Measurements from ENCODE around the gene OR5H15.
"Not testable (repeated sequence)": the region's sequence is repeated elsewhere in the genome, so short reads cannot be mapped to it uniquely, and the experiment has no call there.

The OR5H15 gene

GRCh38 chr3:98166396-98166795 lies at the start of gene OR5H15:
OR5H15 (plus strand) TSS chr3:98166696; CDS start chr3:98168700, 2,004 bp downstream.
- no peak for DNase-seq (ENCODE audit: low read depth)

- DNase-seq (ENCODE audit: low read depth), result no peak
These were observed 36.1 kb upstream of the OR5H15 start, which contains the start of gene OR5H1 for GRCh38 chr3:98130421-98130820. OR5H1 (plus strand) TSS chr3:98130721; CDS start chr3:98132698, 1,977 bp downstream.

DNA sequence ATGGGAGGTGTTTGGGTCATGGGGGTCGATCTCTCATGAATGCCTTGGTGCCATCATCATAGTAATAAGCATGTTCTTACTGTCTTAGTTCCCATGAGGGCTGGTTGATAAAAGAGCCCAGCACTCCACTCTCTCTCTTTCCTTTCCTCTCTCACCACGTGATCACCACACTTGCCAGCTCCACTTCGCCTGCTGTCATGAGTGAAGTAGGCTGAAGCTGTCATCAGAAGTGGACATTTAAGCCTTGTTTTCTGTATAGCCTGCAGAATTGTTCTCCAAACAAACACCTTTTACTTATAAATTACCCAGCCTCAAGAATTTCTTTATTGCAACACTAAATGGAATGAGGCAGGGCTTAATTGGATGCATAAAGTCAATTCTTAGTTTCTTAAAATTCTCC lies 29.9 kb upstream of the OR5H15 start:
- DNase-seq (ENCODE audit: low read depth), result no peak

- not testable (repeated sequence) for DNase-seq (ENCODE audit: low read depth)
These were observed 28.5 kb upstream of the OR5H15 start for GRCh38 chr3:98137826-98138557.

DNA sequence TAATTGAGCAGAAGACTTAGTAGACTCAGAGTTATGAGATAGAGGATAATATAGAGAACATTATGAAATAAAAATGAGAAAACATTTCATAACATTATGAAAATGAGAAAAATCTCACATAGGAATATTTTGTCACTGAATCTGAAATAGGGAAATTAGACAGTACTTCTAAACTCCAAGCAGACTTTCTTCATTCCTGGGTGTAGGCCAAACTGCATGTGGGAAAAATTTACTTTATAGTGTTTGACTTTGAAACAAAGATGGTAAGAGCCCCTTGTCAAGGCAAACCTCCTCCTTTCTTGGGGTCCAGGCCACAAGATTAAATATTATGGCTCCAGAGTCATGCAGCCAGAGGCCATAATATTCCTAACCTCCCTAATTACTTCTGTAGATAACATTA lies 26.0 kb upstream of the OR5H15 start:
- DNase-seq (ENCODE audit: low read depth), result no peak

DNA sequence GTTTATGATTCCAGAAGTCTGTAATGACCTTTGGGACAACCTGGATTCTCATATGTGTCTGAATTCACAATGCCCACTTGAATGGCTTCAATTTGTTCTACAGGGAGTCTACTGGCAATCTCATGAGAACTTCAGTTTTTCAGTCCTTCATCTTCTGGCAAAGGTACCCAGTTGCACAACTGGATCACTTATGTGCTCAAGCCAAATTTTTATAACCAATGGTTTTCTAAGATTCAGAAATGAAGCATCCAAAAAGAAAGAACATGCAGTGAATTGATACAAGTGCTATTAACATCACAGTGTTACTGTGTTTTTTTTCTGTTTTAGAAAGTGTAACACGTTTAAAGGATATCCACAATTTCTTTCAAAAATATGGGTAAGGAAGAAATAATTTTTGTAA lies 19.3 kb upstream of the OR5H15 start, which contains the start of gene OR5H14:
Gene OR5H14, plus strand, starts transcription at position 301 of the 400 bp plus-strand sequence. CDS start 1,907 bp downstream, outside the sequence.
- no peak for DNase-seq (ENCODE audit: low read depth)

DNA sequence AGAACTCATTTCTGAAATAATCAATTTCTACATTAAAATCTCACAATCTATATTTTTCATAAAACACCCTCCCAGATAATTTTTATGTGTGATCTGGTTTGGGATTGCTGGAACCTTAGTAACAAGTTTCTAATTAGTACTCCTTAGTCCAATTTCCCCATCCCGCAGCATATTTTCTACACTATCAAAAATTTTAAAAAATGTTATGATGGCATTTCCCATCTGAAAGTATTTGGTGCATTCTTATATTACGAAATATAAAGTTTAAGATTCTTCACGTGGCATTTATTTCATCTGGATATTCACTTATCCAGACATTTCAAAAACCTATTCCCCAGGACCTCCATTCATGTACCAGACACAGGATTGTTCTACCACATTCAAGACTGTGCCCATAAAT lies 17.7 kb upstream of the OR5H15 start:
- no peak for DNase-seq (ENCODE audit: low read depth)

DNA sequence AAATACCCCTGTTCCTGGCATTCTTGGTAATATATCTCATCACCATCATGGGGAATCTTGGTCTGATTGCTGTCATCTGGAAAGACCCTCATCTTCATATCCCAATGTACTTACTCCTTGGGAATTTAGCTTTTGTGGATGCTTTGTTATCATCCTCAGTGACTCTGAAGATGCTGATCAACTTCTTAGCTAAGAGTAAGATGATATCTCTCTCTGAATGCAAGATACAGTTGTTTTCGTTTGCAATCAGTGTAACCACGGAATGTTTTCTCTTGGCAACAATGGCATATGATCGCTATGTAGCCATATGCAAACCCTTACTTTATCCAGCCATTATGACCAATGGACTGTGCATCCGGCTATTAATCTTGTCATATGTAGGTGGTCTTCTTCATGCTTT lies 17.0 kb upstream of the OR5H15 start:
- DNase-seq (ENCODE audit: low read depth), result not testable (repeated sequence)

DNA sequence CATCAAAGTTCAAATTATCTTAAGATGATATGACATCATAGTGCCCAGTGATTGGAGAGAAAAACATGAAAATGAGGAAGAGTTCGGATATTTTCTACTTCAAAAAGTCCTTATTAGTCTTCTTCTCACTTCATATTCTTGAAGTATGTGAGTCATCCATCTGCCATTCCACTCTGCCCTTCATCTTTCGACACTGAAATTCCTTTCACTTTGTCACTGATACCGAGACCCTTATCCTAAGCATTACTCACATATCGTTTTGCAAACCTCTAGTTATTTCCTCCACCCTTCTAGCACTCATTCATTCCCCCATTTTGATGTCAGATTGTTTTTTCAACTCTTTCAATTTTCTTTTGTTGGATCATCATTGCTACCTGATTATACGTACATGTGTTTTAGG lies 15.3 kb upstream of the OR5H15 start:
- peak; percentile 1 for DNase-seq (ENCODE audit: low read depth)

GRCh38 chr3:98171071-98171470 lies 4.6 kb downstream of the OR5H15 start:
- DNase-seq (ENCODE audit: low read depth), result no peak

DNA sequence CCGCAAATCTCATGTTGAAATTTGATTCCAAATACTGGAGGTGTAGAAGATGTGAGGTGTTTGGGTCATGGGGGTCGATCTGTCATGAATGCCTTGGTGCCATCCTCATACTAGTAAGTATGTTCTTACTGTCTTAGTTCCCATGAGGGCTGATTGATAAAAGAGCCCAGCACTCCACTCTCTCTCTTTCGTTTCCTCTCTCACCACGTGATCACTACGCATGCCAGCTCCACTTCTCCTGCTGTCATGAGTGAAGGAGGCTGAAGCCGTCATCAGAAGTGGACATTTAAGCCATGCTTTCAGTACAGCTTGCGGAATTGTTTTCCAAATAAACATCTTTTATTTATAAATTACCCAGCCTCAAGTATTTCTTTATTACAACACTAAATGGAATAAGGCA lies 6.1 kb downstream of the OR5H15 start:
- DNase-seq (ENCODE audit: low read depth), result no peak

GRCh38 chr3:98180319-98180890 lies 13.9 kb downstream of the OR5H15 start:
- no peak for DNase-seq (ENCODE audit: low read depth)

- no peak for DNase-seq (ENCODE audit: low read depth)
These were observed 15.7 kb downstream of the OR5H15 start for GRCh38 chr3:98182196-98182595.

DNA sequence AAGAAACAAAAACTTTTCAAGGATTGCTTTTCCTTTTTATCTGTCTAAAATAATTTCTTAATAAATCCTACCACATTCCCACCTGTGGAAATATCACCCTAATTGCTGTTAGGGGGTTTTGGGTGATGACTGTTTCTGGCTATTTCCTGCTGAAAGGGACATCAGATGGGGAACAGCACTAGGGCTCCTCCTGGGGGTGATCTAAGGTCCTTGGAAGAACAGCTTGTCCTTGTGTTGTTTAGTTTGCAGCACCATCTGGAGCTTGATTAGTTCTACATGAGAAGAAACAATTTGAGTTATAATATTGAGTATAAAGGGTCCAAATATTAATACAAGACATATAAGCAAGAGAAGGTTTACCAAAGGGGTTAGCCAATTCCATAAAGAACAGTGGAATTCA lies 18.7 kb downstream of the OR5H15 start:
- DNase-seq (ENCODE audit: low read depth), result no peak

GRCh38 chr3:98188545-98188944 lies 22.0 kb downstream of the OR5H15 start:
- no peak for DNase-seq (ENCODE audit: low read depth)

DNA sequence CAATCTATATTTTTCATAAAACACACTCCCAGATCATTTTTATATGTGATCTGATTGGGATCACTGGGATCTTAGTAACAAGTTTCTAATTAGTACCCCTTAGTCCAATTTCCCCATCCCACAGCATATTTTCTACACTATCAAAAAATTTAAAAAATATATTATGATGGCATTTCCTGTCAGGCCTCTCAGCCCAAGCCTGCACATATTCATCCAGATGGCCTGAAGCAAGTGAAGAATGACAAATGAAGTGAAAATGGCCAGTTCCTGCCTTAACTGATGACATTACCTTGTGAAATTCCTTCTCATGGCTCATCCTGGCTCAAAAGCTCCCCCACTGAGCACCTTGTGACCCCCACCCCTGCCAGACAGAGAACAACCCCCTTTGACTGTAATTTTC lies 24.4 kb downstream of the OR5H15 start:
- DNase-seq (ENCODE audit: low read depth), result not testable (repeated sequence)

DNA sequence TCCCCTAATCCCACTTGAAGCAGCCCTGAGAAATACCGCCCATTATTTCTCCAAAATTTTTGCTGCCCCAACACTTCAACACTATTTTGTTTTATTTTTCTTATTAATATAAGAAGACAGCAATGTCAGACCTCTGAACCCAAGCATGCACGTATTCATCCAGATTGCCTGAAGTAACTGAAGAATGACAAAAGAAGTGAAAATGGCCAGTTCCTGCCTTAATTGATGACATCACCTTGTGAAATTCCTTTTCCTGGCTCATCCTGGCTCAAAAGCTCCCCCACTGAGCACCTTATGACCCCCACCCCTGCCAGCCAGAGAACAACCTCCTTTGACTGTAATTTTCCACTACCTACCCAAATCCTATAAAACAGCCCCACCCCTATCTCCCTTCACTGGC lies 29.8 kb downstream of the OR5H15 start:
- not testable (repeated sequence) for DNase-seq (ENCODE audit: low read depth)

DNA sequence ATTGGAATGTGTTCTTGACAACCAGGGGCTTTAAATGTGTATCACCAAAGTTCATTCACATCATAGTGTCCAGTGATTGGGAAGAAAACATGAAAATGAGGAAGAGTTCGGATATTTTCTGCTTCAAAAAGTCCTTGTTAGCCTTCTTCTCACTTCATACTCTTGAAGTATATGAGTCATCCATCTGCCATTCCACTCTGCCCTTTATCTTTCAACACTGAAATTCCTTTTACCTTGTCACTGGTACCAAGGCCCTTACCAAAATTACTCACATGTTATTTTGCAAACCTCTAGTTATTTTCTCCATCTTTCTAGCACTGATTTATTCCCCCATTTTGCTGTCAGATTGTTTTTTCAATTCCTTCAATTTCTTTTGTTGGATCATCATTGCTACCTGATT lies 32.5 kb downstream of the OR5H15 start:
- no peak for DNase-seq (ENCODE audit: low read depth)

- DNase-seq (ENCODE audit: low read depth), result no peak
These were observed 42.7 kb downstream of the OR5H15 start for GRCh38 chr3:98209244-98209643.

DNA sequence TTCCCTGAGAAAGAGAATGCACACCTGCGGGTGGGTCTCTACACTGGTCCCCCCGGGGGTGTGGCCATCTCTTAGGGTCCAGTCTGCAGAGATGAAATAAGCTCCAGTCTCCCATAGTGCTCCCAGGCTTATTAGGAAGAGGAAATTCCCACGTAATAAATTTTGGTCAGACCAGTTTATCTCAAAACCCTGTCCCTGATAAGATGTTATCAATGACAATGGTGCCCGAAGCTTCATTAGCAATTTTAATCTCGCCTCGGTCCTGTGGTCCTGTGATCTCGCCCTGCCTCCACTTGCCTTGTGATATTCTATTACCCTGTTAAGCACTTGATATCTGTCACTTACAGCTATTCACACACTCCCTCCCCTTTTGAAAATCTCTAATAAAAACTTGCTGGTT lies 46.8 kb downstream of the OR5H15 start:
- DNase-seq (ENCODE audit: low read depth), result no peak

- DNase-seq (ENCODE audit: low read depth), result no peak
These were observed 48.6 kb downstream of the OR5H15 start for GRCh38 chr3:98215051-98215450.
